Adrenal gland (tissue), 5 donors: ENCODE data around the gene OPCML.

Source experiments
- POLR2A ChIP-seq, 2 donors: fragments of 450-650 bp; IDR thresholded peaks; one replicate each; pipeline ENCODE4 v1.6.1; 2017; ENCODE audit warnings: antibody characterized with exemption in 2 of 2, mild to moderate bottlenecking in 2 of 2, moderate library complexity in 1 of 2
- TF ChIP-seq, protein P1 (sequence below), 6 experiments: fragments of 450-650 bp in 4 of 6; fragments of 200-600 bp in 2 of 6; sonication (generic) in 1 of 6; IDR thresholded peaks; 1 replicate in 5 of 6; 2 replicates in 1 of 6; pipeline versions ENCODE4 v1.5.1 to v1.8.0; 2016 to 2021; ENCODE audit warnings: antibody characterized with exemption in 6 of 6, mild to moderate bottlenecking in 2 of 6, moderate library complexity in 1 of 6
- donor health status: DM: no; HTN: no; CAD: no.

DNA sequence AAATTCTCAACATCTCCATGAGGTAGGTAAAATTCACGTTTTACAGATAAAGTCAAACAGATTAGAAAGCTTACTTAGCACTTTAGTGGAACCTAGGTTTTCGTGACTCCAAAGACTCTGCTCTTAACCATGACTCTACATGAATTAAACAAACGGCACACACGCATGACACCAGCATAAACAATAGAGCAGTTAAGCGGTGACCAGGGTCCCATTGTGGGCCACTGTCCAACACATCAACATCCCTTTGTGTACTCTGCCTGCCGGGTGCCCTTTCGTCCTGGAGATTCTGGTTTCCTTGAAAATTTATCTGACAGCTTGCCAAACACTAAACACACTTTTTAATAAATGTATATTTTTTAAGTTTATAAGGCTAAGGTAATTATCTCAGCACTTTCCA lies 941.7 kb downstream of the OPCML start:
- TF ChIP-seq POLR2A (IDR thresholded peaks at IDR 0.05), result no peak
- TF ChIP-seq, protein P1, sequence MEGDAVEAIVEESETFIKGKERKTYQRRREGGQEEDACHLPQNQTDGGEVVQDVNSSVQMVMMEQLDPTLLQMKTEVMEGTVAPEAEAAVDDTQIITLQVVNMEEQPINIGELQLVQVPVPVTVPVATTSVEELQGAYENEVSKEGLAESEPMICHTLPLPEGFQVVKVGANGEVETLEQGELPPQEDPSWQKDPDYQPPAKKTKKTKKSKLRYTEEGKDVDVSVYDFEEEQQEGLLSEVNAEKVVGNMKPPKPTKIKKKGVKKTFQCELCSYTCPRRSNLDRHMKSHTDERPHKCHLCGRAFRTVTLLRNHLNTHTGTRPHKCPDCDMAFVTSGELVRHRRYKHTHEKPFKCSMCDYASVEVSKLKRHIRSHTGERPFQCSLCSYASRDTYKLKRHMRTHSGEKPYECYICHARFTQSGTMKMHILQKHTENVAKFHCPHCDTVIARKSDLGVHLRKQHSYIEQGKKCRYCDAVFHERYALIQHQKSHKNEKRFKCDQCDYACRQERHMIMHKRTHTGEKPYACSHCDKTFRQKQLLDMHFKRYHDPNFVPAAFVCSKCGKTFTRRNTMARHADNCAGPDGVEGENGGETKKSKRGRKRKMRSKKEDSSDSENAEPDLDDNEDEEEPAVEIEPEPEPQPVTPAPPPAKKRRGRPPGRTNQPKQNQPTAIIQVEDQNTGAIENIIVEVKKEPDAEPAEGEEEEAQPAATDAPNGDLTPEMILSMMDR (IDR thresholded peaks at IDR 0.05), result no peak
